NCI-H510A (cell line): Measurements from ENCODE around the gene POU4F2.
"Not testable (repeated sequence)": the region's sequence is repeated elsewhere in the genome, so short reads cannot be mapped to it uniquely, and the experiment has no call there.

Source experiments
- DNase-seq: peaks from one replicate; lab custom pipeline; 2025; lab: John Stamatoyannopoulos, UW

The POU4F2 gene

GRCh38 chr4:146655521-146655856 is 16.8 kb downstream of the POU4F2 start:
- DNase-seq = no peak

DNA sequence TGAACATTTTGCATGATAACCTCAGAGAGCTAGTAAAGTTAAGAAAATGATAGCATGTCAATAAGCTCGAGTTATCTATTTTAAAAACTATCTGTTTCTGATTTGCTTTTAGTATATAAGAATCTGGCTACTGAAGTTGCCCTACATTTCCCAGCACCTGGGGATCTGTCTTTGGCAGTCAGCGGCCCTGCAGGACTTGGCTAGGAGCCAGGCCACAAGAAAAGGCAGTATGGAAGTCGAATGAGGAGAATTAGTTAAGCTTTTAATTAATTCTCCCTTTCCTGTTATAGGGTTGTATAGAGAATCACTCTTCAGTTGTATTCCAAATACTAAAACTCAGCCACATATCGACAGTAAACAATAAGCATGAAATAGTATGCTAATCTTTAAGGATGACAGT is 22.7 kb downstream of the POU4F2 start:
- no peak for DNase-seq

GRCh38 chr4:146663968-146664311 is 25.2 kb downstream of the POU4F2 start:
- not testable (repeated sequence) for DNase-seq

DNA sequence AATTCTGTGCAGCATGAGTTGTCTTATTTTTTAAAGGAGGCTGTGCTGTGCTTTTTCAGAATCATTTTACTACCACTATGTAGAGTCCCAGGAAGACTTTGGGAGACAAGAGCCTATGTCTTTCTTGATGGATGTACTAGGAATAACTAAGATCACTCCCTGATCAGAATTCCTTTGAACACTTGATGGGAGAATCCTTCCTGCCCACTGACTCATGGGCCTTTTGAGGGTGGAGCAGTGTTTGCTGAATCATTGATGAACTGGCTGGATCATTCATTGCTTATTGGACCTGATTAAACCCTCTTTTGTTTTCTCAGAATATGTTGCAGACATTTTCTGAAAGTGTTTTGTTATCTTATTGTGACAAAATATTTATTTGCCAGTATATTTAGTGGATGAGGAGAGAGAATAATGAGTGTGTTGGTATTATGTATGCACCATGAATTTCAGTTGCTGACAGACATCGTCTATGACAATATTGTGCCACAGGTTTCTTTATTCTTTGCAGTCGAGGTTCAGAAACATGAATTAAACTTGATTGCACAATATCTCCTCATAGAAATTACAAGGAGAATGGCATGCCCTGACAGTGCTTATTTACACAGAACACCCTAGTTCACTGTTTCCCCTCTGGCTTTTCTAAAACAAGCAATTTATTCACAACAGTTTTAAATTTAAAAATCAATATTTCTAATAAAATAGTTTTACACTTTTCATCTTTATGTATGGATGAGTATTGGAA is 36.3 kb downstream of the POU4F2 start:
- DNase-seq = no peak
